ENCODE measurements around the gene EME2.
A peak's percentile ranks its signal among the peaks of the same experiment; 100 is the strongest.
"Not testable (repeated sequence)": the region's sequence is repeated elsewhere in the genome, so short reads cannot be mapped to it uniquely, and the experiment has no call there.

EME2 gene, protein sequence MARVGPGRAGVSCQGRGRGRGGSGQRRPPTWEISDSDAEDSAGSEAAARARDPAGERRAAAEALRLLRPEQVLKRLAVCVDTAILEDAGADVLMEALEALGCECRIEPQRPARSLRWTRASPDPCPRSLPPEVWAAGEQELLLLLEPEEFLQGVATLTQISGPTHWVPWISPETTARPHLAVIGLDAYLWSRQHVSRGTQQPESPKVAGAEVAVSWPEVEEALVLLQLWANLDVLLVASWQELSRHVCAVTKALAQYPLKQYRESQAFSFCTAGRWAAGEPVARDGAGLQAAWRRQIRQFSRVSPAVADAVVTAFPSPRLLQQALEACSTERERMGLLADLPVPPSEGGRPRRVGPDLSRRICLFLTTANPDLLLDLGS

DNA sequence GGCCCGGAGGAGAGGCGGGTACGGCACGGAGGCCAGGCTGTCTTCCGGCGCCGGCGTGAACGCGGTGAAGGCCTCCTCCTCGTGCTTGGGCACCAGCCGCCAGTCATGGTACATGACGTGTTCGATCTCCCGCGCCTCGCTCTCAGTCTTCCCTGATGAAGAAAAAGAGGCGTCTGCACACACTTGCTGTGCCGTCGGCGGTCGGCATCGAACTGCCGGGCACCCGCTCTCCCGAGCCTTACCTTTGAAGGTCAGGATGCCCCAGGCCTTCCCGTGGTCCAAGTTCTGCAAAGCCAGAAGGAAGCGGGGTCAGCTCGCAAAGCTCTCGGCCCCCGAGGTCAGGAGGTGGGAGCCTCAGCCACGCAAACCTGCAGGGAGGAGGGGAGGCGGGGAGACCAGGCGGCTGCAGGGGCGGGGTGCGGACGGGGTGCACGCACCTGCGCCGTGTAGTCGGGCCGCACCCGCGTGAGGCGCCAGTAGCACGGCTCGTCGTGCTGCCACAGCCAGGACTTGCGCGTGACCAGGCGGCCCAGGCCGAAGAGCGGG lies at the start of gene EME2:
Gene EME2, plus strand, starts transcription at position 449 of the 546 bp plus-strand sequence. CDS start 418 bp downstream, outside the sequence.
- no peak for DNase-seq

DNA sequence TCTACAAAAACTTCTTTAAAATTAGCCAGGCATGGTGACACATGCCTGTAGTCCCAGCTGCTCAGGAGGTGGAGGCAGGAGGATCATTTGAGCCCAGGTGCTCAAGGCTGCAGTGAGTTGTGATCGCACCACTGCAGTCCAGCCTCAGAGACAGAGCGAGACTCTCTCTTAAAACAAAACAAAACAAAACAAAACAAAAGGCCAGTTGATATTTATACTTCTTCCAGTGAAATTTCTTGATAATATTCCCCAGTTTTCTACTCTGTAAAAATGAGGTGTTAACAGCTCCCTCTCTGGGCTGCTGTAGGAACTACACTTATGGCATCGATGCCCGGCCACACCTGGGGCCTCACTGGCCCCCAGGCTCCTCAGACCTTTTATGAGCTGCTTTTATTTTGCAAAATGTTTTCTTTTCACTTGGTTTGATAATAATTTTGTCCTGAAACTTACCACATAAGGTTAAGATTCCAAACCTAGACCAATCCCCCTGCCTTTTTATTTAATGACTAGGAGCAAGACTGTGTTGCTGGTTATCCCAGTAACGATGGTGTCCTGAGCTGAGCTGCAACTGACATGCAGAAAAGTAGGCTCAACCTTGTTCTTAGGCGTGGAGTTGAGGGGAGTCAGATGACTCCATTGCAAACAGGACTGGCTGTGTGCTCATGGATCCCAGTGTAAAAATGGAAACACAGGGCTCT lies 49.0 kb upstream of the EME2 start:
- peak; percentile 10 to 23 for DNase-seq

DNA sequence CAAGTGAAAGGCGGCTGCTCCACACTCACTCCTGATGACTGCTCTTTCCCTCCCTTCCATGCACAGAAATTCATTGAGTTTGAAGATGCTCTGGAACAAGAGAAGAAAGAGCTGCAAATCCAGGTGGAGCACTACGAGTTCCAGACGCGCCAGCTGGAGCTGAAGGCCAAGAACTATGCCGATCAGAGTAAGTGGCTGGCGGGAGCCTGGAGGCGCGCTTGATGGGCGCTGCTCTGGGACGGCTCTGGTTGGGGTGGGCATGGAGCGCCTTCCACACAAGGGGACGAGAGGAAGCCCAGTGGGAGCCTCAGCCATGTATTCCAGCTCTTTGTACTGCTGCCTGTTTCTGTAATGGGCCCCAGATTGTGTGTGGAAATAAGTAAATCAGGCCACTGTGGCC lies 48.1 kb upstream of the EME2 start:
- DNase-seq, result no peak

DNA sequence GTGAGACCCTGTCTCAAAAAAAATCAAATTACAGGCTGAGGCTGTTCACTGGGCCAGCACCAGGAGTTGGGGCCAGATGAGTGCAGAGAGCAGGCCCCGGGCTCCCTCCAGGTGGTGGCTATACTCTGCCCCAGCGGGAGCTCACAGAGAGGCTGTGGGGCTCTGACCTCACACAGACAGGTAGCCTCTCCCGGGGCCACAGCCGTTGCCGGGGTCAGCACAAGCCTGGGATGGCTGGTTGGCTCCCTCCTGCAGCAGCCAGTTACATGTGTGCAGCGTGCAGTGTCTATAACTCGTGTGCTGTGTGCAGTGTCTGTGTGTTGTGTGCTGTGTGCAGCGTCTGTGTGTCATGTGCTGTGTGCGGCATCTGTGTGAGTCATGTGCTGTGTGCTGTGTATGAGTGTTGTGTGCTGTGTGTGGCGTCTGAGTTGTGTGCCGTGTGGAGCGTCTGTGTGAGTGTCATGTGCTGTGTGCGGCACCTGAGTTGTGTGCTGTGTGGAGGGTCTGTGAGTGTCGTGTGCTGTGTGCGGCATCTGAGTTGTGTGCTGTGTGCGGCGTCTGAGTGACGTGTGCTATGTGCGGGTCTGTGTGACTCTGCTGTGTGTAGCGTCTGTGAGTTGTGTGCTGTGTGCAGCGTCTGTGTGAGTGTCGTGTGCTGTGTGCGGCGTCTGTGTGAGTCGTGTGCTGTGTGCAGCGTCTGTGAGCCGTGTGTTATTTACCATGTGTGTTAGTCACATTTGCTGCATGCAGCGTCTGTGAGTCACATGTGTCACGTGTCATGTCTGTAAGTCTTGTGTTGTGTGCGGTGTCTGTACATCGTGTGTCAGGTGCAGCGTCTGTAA lies 45.7 kb upstream of the EME2 start:
- no peak for DNase-seq

DNA sequence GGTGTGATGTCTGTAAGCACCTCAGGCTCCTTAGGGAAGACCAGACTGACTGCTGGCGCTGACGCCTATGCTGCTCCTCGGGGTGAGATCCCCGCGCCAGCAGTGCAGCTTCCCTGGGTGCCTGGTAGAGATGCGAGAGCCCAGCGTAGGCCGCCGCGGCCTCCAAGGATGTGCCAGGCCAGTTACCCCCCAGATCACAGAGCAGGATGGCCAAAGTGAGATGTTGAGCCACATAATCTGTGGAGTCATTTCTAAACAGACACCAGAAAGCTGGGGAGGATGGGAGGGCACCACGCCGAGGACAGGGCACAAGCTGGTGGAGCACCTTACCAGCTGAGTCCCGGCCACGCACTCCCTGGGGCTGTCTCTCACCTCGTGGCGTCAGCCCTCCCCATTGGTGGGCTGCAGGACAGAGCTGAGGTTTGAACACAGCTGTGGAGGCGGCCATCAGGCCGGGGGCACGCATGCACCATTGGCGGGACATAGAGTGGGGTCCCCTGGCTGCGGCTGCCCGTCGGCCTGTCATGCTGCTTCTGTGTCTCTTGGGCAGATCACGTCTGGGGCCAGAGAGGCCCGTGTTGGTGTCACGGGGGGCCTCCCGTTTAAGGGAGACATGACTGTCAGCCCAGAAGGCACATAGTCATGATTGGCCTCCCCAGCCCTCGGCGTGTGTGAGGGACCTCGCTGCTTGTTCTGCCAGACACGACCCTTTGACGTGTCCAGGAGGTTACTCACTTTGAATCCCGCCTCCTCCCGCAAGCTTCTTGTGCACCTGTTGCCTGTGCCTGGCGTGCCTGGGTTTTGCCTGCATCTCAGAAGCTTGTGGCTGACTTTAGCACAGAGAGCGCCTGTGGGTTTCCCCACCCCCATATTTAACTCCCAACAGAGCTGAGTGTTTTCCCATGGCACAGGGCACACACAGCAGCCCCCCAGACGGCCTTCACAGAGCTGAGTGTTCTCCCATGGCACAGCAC lies 44.7 kb upstream of the EME2 start:
- DNase-seq, result no peak

DNA sequence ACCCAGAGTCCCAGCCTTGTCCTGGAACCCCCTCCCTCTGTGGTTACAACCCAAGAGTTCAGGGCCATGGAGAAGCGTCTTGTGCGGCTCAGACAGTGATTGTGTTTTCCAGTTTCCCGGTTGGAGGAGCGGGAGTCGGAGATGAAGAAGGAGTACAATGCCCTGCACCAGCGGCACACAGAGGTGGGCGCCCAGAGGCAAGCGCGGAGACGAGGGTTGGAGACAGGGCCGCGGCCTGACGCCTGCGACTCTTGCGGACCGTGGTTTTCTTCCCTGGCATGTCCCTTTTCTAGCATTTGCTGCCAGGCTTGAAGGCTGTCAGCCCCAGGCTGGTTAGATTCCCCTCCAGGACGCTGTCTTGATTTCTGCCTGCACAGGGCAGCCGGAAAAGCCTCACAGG lies 43.6 kb upstream of the EME2 start:
- no peak for DNase-seq

DNA sequence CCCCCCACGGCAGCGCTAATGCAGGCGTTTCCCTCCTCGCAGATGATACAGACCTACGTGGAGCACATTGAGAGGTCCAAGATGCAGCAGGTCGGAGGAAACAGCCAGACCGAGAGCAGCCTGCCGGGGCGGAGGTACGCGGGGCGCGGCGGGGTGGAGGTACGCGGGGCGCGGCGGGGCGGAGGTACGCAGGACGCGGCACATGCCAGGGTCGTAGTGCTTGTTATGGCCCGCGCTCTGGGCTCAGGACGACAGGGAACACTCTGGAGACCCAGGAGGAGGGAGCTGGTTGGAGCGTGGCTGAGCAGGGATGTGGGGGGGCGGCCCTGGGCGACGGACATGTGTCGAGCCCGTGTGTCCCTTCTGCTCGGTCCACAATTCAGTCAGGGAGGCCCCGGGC lies 43.2 kb upstream of the EME2 start:
- no peak for DNase-seq

DNA sequence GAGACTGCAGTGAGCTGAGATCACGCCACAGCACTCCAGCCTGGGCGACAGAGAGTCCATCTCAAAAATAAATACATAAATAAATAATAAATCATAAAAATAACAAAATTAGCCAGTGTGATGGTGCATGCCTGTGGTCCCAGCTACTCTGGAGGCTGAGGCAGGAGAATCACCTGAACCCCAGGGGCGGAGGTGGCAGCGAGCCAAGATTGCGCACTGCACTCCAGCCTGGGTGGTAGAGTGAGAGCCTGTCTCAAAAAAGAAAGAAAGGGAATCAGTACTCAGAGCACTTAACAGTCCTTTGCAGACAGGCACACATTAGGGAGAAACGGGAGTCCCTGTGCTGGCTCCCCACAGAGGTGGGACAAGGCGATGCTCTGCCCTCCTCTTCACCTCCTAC lies 41.5 kb upstream of the EME2 start:
- no peak for DNase-seq

DNA sequence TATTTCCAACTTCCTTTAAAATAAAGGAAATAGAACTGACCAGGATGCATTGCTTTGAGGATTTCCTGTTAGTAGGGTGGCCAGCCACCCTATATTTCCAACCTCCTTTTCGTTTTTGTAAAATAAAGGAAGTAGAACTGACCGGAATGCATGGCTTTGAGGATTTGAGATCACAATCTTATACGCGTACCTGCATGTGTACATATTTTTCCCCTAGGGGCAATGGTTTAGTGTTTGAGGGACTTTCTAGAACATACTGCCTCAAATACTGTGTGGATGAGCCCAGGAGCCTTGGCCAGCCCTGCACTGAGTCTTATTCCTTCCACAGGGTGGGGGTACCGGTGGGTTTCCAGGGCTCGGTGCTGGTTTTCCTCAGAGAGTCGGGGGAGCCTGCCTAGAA lies 41.0 kb upstream of the EME2 start:
- DNase-seq, result no peak

DNA sequence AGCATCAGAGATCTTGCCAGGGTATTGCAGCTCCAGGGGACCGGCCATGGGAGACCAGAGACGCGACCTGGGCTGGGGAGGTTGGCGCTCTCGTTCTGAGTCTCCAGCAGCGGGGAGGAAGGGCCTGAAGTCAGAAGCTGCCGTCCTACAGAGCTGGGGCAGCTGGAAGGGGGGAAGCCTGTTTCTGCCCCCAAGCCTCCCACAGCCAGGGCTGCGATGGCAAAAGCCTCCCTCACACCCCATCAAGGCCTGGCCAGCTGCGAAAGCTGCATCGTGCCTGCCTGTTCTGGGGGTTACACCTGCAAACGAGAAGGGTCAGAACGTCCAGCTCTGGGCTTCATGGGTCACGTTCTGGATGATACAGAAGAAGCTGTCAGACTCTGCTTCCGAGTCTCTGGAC lies 40.5 kb upstream of the EME2 start:
- DNase-seq, result no peak

DNA sequence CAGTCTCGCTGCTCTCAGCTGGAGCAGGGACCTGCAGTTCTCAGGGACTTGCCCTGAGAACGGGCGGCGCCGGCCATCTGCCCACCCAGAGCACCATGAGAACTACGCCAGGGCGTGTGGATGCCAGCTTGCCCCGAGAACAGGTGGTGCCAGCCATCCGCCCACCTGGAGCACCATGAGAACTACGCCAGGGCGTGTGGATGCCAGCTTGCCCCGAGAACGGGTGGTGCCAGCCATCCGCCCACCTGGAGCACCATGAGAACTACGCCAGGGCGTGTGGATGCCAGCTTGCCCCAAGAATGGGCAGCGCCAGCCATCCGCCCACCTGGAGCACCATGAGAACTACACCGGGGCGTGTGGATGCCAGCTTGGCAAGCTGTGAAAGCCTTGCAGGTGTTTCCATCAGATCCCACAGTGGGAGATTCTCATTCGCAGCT lies 40.0 kb upstream of the EME2 start:
- not testable (repeated sequence) for DNase-seq

DNA sequence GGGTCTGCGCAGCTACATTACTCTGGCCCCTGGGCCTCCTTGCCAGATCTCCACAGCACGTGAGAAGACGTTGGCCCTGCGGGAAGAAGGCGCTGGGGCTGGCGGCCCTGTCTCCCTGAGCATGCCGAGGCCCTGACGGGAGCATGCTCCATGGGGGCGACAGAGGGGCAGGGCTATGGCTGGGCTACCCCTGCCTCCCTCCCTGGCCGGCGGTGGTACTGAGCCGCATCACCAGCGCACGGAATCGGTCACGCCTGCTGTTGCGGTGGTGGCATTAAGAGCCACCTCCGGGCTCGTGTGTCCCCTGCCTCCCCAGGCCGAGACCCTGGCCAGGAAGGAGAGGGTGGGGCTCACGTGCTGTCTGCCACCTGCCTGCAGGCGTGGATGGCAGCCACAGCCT lies 38.5 kb upstream of the EME2 start:
- DNase-seq, result no peak

DNA sequence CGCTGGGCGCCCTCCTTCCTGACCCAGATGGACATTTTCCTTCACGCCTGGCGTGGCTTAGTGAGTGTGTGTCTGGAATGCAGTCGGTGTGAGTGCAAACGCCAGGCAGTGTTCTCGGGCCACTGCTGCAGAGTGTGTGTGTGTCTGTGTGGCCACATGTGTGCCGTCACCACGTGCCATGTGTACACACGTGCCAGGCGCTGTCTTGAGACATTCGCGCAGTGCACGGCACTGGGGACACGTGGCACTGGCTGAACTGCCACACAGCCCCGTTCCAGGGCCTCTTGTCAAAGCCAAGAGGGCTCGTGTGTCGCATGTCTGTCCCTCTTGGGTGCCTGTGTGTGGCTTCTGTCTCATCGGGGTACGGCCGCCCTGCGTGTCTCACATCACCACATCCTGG lies 37.8 kb upstream of the EME2 start:
- no peak for DNase-seq

DNA sequence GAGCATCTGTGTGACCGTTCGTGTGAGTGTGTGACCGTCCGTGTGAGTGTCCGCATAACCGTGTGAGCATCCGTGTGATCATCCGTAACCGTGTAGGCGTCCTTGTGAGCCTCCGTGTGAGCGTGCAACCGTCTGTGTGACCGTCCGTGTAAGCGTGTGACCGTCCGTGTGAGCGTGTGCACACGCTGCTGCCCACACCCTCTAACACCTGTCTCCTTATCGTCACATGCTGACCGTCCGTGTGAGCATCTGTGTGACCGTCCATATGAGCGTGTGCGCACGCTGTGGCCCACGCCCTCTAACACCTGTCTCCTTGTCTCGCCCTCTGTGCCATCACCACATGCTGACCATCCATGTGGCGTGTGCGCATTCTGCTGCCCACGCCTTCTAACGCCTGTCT lies 32.4 kb upstream of the EME2 start:
- no peak for DNase-seq

DNA sequence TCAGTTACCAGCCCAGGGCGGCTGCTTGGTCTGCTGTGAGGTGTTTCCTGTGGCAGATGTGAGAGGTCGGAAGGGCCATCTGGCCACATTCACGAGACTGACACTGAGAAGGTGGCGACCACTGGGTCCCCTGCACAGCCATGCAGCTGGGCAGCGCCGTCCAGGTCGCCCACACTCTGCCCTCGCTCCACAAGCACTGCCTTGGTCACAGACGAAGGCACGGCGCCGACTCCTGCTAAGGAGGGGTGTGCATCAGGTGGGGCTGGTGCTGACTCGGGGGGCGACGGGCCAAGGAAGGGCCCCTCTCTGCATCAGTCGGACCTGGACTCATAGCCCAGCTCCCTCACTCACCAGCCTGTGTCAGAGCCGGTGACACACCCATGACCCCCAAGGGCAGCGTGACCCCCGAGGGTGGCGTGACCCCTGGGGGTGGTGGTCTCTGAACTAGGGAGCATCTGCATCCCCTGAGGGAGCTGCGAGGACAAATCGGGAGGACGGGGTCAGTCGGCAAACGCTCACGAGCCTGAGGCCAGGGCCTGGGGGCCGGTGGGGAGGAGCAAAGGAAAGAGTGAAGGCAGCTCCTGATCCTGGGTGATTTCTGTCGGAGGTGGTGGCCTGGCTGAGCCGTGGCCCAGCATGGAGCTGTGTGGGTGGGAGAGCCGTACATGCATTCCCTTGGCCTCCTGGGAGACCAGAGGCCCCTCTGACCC lies 31.7 kb upstream of the EME2 start:
- DNase-seq, result no peak

DNA sequence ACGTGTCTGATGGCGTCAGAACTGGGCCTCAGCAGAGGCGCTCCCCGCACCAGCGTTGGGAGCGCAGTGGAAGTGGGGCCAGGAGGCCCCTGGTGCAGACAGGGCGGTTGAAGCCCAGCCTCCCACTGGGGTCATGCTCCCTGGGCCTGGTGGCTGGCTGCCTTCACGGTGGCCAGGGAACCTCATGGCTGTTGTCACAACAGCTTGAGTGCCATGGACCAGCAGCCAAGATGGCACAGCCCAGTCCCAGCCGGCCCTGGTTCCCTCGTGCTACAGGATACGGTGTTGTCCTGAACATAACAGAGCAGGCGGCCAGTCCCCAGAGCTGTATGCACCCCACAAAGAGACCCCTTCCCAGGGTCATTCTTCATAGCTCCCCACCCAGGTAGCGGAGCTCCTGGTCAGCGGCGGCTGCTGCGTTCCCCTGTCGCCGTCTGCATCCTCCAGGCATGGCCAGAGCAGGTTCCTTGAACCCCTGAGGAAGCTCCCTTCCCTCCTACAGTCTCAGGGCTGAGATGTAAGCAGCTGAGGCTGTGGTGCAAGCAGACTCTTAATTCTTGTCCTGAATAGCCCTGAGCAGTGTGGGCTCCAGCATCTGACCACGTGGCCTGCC lies 31.0 kb upstream of the EME2 start:
- no peak for DNase-seq

DNA sequence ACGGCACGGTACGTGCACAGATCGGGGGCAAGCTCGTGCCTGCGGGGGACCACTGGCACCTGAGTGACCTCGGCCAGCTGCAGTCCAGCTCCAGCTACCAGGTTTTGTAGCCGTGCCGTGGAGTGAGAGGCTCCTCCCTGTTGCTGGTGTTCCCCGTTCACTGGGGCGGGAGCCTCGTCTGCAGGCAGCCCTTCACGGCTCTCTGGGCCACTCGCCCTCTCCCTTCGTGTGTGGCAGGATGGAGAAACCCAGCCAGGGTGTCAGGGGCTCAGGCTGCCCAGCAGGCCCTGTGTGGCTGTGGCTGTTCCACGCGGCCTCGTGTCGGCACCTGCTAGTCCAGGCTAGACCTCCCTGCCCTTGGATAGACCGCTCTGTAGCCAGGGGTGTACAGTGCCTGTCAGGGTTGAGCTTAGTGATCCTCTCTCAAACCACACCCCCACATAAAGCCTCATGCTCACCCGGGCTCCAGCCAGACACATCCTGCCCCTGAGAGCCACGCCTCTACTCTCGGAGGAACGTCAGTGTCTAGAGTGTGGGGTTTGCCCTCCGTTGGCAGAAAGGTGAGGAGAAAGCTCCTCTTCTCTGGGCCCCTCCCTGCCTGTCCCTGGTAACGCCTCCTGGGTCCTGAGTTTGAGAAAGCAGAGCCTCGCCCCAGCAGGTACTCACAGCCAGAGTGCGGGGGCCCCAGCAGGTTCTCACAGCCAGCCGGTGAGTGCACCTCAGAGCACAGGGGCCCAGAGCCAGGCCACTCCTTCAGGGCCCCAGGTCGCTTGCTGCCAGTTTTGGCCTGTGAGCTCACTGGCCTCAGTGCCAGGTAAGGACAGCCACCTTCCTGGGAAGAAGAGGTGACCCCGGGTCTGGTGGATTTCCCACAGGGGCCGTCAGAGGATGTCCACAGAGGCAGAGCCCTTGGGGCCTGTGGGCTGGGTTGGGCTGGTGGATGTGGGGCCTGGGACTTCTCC lies 29.0 kb upstream of the EME2 start:
- no peak for DNase-seq

DNA sequence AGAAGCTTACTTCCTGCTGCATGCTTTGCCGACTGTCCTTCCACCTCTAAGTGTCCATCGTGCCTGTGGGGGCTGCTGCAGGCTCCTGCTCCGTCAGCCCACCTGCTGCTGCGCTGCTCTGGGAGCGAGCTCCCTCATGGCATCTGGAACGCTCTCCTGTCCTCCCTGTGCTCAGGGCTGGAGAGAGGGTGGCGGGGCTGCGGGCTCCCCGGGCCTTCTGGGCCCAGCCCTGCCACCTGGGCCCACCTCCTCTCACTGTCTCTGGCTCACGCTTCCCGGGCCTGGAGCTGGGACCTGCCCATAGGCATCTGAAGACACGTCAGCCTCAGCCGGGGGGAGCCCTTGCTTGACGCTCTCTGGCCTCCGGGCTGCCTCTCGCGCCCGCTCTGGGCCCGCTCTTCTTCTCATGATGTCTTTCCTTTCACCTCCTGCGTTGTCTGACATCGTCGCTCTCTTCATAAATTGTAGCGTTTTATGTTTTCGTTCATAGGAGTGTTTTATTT lies 28.2 kb upstream of the EME2 start:
- DNase-seq, result no peak

DNA sequence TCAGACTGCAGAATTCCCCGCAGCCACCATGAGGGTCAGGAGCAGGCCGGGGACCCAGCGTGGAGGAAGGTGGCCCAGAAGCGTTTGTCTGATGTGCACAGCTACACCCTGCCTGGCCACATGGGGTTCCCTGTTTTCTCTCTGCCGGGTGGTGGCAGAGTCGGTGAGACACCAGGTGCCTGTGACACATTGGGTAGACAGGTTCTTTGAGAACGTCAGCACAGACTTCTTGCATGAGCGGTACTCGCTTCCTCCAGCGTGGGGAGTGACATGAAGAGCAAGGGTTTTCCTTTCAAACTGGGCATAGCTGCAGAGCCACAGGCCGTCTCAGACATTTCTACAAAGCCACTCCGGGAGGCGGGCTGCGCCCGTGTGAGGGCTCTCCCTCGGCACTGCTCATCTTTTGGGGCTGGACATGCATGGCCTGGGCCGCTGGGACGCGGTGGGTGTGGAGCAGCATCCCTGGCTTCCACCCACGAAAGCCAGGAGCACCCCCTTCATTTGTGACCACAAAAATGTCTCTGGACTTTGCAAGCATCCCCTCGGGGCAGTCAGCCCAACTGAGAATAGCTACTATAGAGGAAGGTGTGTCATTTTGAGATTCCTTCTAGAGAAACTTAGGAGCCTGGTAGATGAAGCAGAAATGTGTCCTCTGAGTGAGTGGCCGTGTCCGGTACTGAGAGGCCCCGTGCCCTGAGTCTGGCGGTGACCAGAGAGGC lies 27.3 kb upstream of the EME2 start:
- DNase-seq, result no peak
